ENCODE data around the gene COL6A5.
"Not testable (repeated sequence)": the region's sequence is repeated elsewhere in the genome, so short reads cannot be mapped to it uniquely, and the experiment has no call there.

The COL6A5 gene

GRCh38 chr3:130384476-130385025 is 39.1 kb downstream of the COL6A5 start:
- no peak for DNase-seq (ENCODE audit: low read depth)
- H3K4me3 ChIP-seq (ENCODE audit: low read depth, low read length) = no peak overlapping the region

GRCh38 chr3:130386604-130387263 is 41.3 kb downstream of the COL6A5 start:
- DNase-seq (ENCODE audit: low read depth) = peak; percentile 22
- H3K4me3 ChIP-seq (ENCODE audit: low read depth, low read length) = no peak overlapping the region

GRCh38 chr3:130389743-130390478 is 44.4 kb downstream of the COL6A5 start:
- DNase-seq (ENCODE audit: low read depth) = no peak
- no peak overlapping the region for H3K4me3 ChIP-seq (ENCODE audit: low read depth, low read length)

GRCh38 chr3:130392266-130392665 is 46.8 kb downstream of the COL6A5 start:
- no peak for DNase-seq (ENCODE audit: low read depth)
- no peak overlapping the region for H3K4me3 ChIP-seq (ENCODE audit: low read depth, low read length)

- no peak overlapping the region for H3K4me3 ChIP-seq (ENCODE audit: low read depth, low read length)
- DNase-seq (ENCODE audit: low read depth) = no peak
These were observed 48.1 kb downstream of the COL6A5 start for GRCh38 chr3:130393594-130393993.

GRCh38 chr3:130395331-130395730 is 49.9 kb downstream of the COL6A5 start:
- H3K4me3 ChIP-seq (ENCODE audit: low read depth, low read length) = no peak overlapping the region
- peak; percentile 67 for DNase-seq (ENCODE audit: low read depth)

- no peak overlapping the region for H3K4me3 ChIP-seq (ENCODE audit: low read depth, low read length)
- DNase-seq (ENCODE audit: low read depth) = peak; percentile 93
These were observed 50.4 kb downstream of the COL6A5 start for GRCh38 chr3:130395916-130396315.

GRCh38 chr3:130404401-130404800 is 58.9 kb downstream of the COL6A5 start:
- DNase-seq (ENCODE audit: low read depth) = no peak
- H3K4me3 ChIP-seq (ENCODE audit: low read depth, low read length) = no peak overlapping the region

- no peak overlapping the region for H3K4me3 ChIP-seq (ENCODE audit: low read depth, low read length)
- no peak for DNase-seq (ENCODE audit: low read depth)
These were observed 60.5 kb downstream of the COL6A5 start for GRCh38 chr3:130405956-130406355.

GRCh38 chr3:130408253-130408652 is 62.8 kb downstream of the COL6A5 start:
- H3K4me3 ChIP-seq (ENCODE audit: low read depth, low read length); DNase-seq (ENCODE audit: low read depth): not testable (repeated sequence)

GRCh38 chr3:130411320-130411719 is 65.8 kb downstream of the COL6A5 start:
- no peak for DNase-seq (ENCODE audit: low read depth)
- H3K4me3 ChIP-seq (ENCODE audit: low read depth, low read length) = no peak overlapping the region

- no peak for DNase-seq (ENCODE audit: low read depth)
- no peak overlapping the region for H3K4me3 ChIP-seq (ENCODE audit: low read depth, low read length)
These were observed 67.6 kb downstream of the COL6A5 start for GRCh38 chr3:130412991-130413560.

GRCh38 chr3:130414457-130414856 is 69.0 kb downstream of the COL6A5 start:
- no peak overlapping the region for H3K4me3 ChIP-seq (ENCODE audit: low read depth, low read length)

GRCh38 chr3:130420466-130420865 is 75.0 kb downstream of the COL6A5 start:
- no peak for DNase-seq (ENCODE audit: low read depth)
- H3K4me3 ChIP-seq (ENCODE audit: low read depth, low read length) = no peak overlapping the region

More at GRCh38 chr3:130414457-130414856, 69.0 kb downstream of the COL6A5 start:
- no peak for DNase-seq (ENCODE audit: low read depth)

GRCh38 chr3:130423064-130423463 is 77.6 kb downstream of the COL6A5 start:
- no peak for DNase-seq (ENCODE audit: low read depth)
- H3K4me3 ChIP-seq (ENCODE audit: low read depth, low read length) = no peak overlapping the region

- H3K4me3 ChIP-seq (ENCODE audit: low read depth, low read length) = no peak overlapping the region
- DNase-seq (ENCODE audit: low read depth) = no peak
These were observed 79.4 kb downstream of the COL6A5 start for GRCh38 chr3:130424837-130425236.

GRCh38 chr3:130425484-130425883 is 80.0 kb downstream of the COL6A5 start:
- no peak for DNase-seq (ENCODE audit: low read depth)
- no peak overlapping the region for H3K4me3 ChIP-seq (ENCODE audit: low read depth, low read length)

- no peak for DNase-seq (ENCODE audit: low read depth)
- H3K4me3 ChIP-seq (ENCODE audit: low read depth, low read length) = no peak overlapping the region
These were observed 80.7 kb downstream of the COL6A5 start for GRCh38 chr3:130426206-130426605.

GRCh38 chr3:130428871-130429712 is 83.6 kb downstream of the COL6A5 start:
- no peak for DNase-seq (ENCODE audit: low read depth)
- no peak overlapping the region for H3K4me3 ChIP-seq (ENCODE audit: low read depth, low read length)

- no peak for DNase-seq (ENCODE audit: low read depth)
- no peak overlapping the region for H3K4me3 ChIP-seq (ENCODE audit: low read depth, low read length)
These were observed 84.2 kb downstream of the COL6A5 start for GRCh38 chr3:130429713-130430023.

All from skeletal muscle cell (primary cell).